ENCODE results near the gene HMG20A. TPM values are rescaled to one million over a fixed set of nuclear protein-coding genes. Genes with fewer than 3 reads are reported as not detected.

The HMG20A gene
- total RNA-seq, 4 donors from 2014 or later: 33.1 to 48.7 (median 40.5) TPM

DNA sequence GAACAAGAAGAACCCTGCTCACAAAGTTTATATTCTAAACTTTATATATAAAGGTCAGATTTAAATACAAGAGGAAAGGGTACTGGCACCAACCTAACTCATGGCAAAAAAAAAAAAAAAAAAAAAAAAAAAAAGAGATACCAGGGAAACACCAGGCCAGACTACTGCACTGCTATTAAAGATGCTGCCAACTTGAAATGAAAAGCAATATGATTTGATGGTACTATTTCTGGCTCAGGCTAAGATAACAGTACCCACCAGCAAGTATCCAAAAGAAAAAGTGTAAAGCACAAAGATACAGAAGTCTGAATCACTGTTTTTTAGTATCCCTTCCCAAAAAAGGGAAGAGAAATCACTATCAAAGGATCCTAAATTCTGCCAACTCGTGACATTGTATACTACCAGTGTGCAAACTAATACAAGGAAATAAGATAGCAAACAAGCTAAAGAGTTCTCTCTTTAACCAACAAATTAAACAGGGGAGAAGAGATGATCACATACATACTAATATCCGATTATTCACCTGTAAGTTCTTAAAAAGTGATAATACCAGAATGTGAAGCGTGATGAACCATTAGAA lies 29.2 kb upstream of the HMG20A start:
- 90 to 97% methylated on average over 3 of the region's 3 CpGs for WGBS, 2 donors
- no peaks in the 10 kb centered on the region for H3K36me3 ChIP-seq
- intact Hi-C loops (cut with DNase I): no loop called here
- H3K4me3 ChIP-seq (replicated peaks in 1 of 3): no peak overlapping the region
- no peak for DNase-seq
- no peaks in the 10 kb centered on the region for H3K4me1 ChIP-seq
- no peaks in the 10 kb centered on the region for H3K9me3 ChIP-seq
- no peak overlapping the region for H3K27ac ChIP-seq
- no peak for TF ChIP-seq POLR2A (IDR thresholded peaks at IDR 0.05)
- TF ChIP-seq, protein P1, sequence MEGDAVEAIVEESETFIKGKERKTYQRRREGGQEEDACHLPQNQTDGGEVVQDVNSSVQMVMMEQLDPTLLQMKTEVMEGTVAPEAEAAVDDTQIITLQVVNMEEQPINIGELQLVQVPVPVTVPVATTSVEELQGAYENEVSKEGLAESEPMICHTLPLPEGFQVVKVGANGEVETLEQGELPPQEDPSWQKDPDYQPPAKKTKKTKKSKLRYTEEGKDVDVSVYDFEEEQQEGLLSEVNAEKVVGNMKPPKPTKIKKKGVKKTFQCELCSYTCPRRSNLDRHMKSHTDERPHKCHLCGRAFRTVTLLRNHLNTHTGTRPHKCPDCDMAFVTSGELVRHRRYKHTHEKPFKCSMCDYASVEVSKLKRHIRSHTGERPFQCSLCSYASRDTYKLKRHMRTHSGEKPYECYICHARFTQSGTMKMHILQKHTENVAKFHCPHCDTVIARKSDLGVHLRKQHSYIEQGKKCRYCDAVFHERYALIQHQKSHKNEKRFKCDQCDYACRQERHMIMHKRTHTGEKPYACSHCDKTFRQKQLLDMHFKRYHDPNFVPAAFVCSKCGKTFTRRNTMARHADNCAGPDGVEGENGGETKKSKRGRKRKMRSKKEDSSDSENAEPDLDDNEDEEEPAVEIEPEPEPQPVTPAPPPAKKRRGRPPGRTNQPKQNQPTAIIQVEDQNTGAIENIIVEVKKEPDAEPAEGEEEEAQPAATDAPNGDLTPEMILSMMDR (IDR thresholded peaks at IDR 0.05): no peak
- no peaks in the 10 kb centered on the region for H3K27me3 ChIP-seq

- H3K4me3 ChIP-seq (replicated peaks in 1 of 3): no peak overlapping the region
- no peak overlapping the region for H3K27ac ChIP-seq
- TF ChIP-seq, protein P1 (IDR thresholded peaks at IDR 0.05): no peak
- no peak for TF ChIP-seq POLR2A (IDR thresholded peaks at IDR 0.05)
- intact Hi-C loops (cut with DNase I): no loop called here
- H3K9me3 ChIP-seq: no peaks in the 10 kb centered on the region
- H3K27me3 ChIP-seq: no peaks in the 10 kb centered on the region
- no peaks in the 10 kb centered on the region for H3K36me3 ChIP-seq
- WGBS, 2 donors: 92 to 98% methylated on average over 7 of the region's 7 CpGs
- no peaks in the 10 kb centered on the region for H3K4me1 ChIP-seq
- no peak for DNase-seq
These were observed 27.8 kb upstream of the HMG20A start for GRCh38 chr15:77392762-77393470.

GRCh38 chr15:77393471-77393840 lies 27.2 kb upstream of the HMG20A start:
- Histone ChIP-seq H3K36me3 (no peaks in the 10 kb centered on the region), H3K4me3 (replicated peaks in 1 of 3) (no peak overlapping the region), H3K27me3 (no peaks in the 10 kb centered on the region), H3K27ac (no peak overlapping the region), H3K4me1 (no peaks in the 10 kb centered on the region), H3K9me3 (no peaks in the 10 kb centered on the region)
- TF ChIP-seq, protein P1 (IDR thresholded peaks at IDR 0.05): no peak
- no peak for TF ChIP-seq POLR2A (IDR thresholded peaks at IDR 0.05)
- no peak for DNase-seq
- intact Hi-C loops (cut with DNase I): no loop called here

DNA sequence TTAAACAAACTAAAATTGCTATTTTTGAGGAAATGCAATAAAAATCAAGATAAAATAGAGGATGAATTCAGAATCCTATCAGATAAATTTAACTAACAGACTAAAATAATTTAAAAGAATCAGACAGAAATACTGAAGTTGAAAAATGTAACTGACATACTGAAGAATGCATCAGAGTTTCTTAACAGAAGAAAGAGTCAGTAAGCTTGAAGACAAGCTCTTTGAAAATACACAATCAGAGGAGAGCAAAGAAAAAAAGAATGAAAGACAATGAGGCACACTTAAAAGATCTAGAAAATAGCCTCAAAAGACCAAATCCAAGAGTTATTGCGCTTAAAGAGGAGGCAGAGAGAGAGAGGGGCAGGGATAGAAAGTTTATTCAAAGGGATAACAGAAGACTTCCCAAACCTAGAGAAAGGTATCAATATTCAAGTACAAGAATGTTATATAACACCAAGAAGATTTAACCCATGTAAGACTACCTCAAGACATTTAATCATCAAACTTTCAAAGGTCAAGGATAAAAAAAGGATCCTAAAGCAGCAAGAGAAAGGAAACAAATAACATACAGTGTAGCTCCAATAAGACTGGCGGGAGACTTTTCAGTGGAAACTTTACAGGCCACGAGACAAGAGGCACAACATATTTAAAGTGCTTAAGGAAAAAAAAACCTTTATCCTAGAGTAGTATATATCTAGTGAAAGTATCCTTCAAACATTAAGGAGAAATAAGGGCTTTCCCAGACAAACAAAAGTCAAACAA lies 25.5 kb upstream of the HMG20A start:
- DNase-seq: no peak
- intact Hi-C loops (cut with DNase I): no loop called here
- Histone ChIP-seq H3K4me1 (no peaks in the 10 kb centered on the region), H3K27me3 (no peaks in the 10 kb centered on the region), H3K36me3 (no peaks in the 10 kb centered on the region), H3K27ac (no peak overlapping the region), H3K4me3 (replicated peaks in 1 of 3) (no peak overlapping the region), H3K9me3 (no peaks in the 10 kb centered on the region)
- TF ChIP-seq, protein P1 (IDR thresholded peaks at IDR 0.05): no peak
- no peak for TF ChIP-seq POLR2A (IDR thresholded peaks at IDR 0.05)
- 94 to 96% methylated on average over 3 of the region's 3 CpGs for WGBS, 2 donors

DNA sequence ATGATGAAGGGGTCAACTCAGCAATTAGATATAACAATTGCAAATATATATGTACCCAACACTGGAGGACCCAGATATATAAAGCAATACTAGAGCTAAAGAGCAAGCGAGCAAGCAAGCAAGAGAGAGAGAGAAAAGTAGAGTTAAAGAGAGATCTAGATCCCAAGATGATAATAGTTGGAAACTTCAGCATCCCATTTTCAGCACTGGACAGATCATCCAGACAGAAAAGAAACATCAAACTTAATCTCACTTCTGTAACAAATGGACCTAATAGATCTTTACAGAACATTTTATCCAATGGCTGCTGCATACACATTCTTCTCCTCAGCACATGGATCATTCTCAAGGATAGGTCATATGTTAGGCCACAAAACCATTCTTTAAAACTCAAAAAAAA lies 24.0 kb upstream of the HMG20A start:
- Histone ChIP-seq H3K4me3 (replicated peaks in 1 of 3) (no peak overlapping the region), H3K4me1 (no peaks in the 10 kb centered on the region), H3K9me3 (no peaks in the 10 kb centered on the region), H3K27me3 (no peaks in the 10 kb centered on the region), H3K36me3 (no peaks in the 10 kb centered on the region), H3K27ac (no peak overlapping the region)
- DNase-seq: no peak
- 95 to 96% methylated on average over 1 of the region's 1 CpG for WGBS, 2 donors
- intact Hi-C loops (cut with DNase I): no loop called here
- TF ChIP-seq, protein P1 (IDR thresholded peaks at IDR 0.05): no peak
- no peak for TF ChIP-seq POLR2A (IDR thresholded peaks at IDR 0.05)

Data from thyroid gland (tissue), 4 donors.